Right lung (tissue), 5 donors: Measurements from ENCODE around the gene MAP2K2. TPM values are rescaled to one million over a fixed set of nuclear protein-coding genes. Genes with fewer than 3 reads are reported as not detected.
"Not testable (repeated sequence)": the region's sequence is repeated elsewhere in the genome, so short reads cannot be mapped to it uniquely, and the experiment has no call there.

Source experiments
- DNase-seq, 2 donors: peaks; one replicate each; pipeline ENCODE4 v3.0.0-alpha.2; 2013
- polyA plus RNA-seq, 5 donors: library from polyadenylated mRNA; unstranded; fragments of 120-200 nt; gene quantifications; one replicate each; pipeline versions ENCODE4 v1.2.1 to v1.2.3, GENCODE V29; 2013; ENCODE audit warnings: inconsistent platforms in 1 of 5, low replicate concordance in 1 of 5; ENCODE audit not compliant: insufficient read length in 5 of 5, insufficient read depth in 1 of 5

Gene MAP2K2
- polyA plus RNA-seq, 5 donors: 81.0 to 160 (median 98.8) TPM

DNA sequence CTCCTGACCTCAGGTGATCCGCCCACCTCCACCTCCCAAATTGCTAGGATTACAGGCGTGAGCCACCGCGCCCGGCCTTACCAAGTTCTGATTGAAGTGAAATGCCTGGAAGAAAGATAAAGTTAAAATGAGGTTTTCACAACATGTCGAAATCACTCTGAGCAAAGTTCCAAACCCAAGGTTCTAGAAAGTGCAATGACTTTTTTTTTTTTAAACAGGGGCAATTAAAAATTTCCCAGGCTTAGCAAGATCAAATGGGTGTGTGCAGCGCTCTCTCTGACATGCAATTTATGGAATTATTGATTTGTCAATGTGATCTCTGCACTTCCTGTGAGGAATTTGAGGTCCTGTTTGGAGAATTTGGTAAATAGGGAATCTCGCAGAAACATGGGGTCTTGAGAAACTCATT lies 12.8 kb upstream of the MAP2K2 start:
- DNase-seq: no peak

DNA sequence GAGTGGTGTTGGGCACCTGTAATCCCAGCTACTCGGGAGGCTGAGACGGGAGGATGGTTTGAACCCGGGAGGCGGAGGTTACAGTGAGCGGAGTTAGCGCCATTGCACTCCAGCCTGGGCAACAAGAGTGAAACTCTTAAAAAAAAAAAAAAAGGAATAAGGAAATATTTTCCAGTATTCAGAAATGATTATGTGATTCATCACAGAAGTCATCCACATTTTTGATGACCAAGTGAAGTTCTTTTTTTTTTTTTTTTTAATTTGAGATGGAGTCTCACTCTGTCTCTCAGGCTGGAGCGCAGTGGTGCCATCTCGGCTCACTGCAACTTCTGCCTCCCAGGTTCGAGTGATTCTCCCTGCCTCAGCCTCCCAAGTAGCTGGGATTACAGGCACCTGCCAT lies 11.5 kb upstream of the MAP2K2 start:
- not testable (repeated sequence) for DNase-seq

- no peak for DNase-seq
These were observed 10.4 kb upstream of the MAP2K2 start for GRCh38 chr19:4134351-4134750.

DNA sequence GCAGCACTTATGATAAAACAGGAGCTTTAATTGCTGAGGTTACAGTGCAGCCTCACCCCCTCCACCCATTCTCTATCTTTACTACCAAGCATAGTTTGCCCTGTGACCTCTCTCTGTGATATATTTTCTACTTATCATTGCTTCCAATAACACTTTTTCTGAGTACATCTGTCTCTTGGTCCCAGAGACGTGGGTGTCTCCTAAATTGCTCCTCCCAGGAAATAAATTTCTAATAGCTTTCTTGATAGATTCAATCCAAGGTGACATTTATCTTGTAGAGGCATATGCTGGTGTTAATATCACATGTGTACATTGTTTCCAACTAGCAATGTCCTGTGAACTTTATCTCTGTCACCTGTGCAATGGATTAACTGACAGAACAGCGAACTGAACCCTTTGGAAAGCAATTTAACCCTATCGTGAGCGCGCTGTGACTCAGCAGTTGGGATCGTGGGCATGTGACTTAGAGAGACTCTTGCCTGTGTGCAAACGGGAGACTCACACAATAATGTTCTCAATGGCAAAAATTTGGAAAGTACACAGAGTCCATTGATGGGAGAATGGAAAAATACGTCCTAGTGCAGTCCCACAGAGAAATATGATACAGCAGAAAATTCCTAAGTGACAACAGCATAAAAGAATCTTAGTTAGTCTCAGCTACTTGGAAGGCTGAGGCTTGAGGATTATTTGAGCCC lies 7.0 kb upstream of the MAP2K2 start:
- DNase-seq: no peak

GRCh38 chr19:4129050-4129449 lies 5.1 kb upstream of the MAP2K2 start:
- not testable (repeated sequence) for DNase-seq

GRCh38 chr19:4127322-4127721 lies 3.4 kb upstream of the MAP2K2 start:
- DNase-seq: not testable (repeated sequence)

GRCh38 chr19:4124638-4125037 lies 716 bp upstream of the MAP2K2 start:
- no peak for DNase-seq

- DNase-seq: no peak
These were observed 1.4 kb downstream of the MAP2K2 start for GRCh38 chr19:4122480-4122879.

GRCh38 chr19:4121815-4122214 lies 2.1 kb downstream of the MAP2K2 start:
- no peak for DNase-seq

DNA sequence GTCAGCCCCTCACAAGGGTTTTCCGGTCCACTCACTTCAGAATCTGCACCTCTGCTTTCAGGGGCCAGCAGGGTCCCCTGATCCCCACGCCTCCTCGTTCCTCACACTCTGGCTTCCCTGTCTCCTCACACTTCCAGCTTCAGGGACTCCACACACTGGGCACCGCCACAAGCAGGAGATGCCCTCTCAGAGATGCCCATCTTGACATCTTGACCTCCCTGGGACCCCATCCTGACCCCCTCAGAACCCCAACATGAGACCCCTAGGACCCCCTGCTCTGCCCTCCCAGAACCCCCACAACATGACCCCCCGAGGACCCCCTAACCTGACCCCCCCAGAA lies 2.7 kb downstream of the MAP2K2 start:
- DNase-seq: no peak

GRCh38 chr19:4120559-4121272 lies 3.2 kb downstream of the MAP2K2 start:
- no peak for DNase-seq

DNA sequence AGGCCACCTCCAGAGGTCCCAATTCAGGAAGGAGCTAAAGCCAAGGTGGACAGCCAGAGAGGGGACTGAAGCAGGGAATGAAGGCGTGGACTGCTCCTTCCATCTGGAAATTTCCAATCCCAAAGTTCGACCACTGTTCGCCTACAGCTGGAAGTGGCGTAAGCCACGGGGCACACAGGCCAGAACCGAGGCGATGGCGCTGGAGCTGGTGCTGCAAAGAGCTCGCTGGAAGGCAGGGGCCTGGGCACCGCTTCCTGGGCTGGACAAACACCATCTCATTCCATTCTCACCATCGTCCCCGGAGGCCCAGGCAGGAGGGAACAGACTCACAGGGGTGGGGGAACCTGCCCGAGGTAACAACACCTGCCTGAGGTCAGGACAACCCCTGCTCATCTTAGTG lies 4.2 kb downstream of the MAP2K2 start:
- no peak for DNase-seq

DNA sequence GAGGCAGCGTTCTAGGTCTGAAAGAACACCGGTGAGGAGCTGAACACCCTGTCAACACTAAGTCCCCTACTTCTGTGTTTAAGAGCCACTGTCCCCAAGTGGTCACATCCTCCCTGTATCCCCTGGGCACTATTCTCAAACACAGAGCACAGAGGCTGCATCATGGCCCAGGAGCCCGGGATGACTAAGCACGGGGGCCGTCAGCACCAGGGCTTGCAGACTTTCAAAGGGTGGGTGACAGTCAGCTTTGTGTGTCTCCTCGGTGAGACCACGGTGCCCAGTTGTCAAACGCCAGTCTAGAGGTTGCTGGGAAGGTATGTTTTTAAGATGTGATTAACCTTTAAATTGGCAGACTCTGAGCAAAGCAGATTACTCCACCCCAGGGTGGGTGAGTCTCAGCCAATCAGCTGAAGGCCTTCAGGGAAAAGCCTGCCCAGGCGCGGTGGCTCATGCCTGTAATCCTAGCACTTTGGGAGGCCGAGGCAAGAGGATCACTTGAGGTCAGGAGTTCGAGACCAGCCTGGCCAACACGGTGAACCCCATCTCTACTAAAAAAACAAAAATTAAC lies 8.0 kb downstream of the MAP2K2 start:
- DNase-seq: no peak

GRCh38 chr19:4115050-4115817 lies 8.7 kb downstream of the MAP2K2 start:
- no peak for DNase-seq

GRCh38 chr19:4114181-4114580 lies 9.7 kb downstream of the MAP2K2 start:
- DNase-seq: no peak

- DNase-seq: no peak
These were observed 10.4 kb downstream of the MAP2K2 start for GRCh38 chr19:4113398-4114088.

GRCh38 chr19:4112367-4112766 lies 11.6 kb downstream of the MAP2K2 start:
- DNase-seq: no peak

- no peak for DNase-seq
These were observed 14.3 kb downstream of the MAP2K2 start for GRCh38 chr19:4109626-4109945.

GRCh38 chr19:4108767-4109625 lies 14.9 kb downstream of the MAP2K2 start:
- DNase-seq: no peak

DNA sequence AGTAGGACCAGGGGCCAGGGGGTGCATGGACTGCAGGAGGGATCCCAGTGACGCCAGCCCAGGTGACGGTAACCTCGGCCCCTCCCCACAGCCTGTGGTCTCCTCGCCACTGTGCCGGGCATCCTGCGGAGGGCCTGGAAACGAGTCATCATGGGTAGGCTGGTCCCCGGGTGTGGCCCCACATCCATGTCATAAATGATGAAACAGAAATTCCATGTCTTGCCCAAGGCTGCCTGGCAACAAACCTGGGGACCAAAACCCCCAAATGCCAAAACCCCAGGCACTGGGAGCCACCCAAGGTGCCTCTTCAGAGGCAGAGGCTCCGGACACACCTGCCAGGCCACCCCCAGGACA lies 20.9 kb downstream of the MAP2K2 start:
- no peak for DNase-seq
